Keratinocyte (primary cell): ENCODE measurements around the gene TMA7B. TPM values are rescaled to one million over a fixed set of nuclear protein-coding genes. Genes with fewer than 3 reads are reported as not detected.

Experiments used
- DNase-seq: peaks from one replicate; pipeline ENCODE4 v3.0.0-alpha.2; 2011; ENCODE audit warnings: low read depth, missing footprints, low spot score
- FAIRE-seq: peaks from 2 replicates; lab custom pipeline; 2011; peaks lifted over from hg19 to GRCh38; lab: Jason Lieb, UNC
- H2AFZ ChIP-seq: 2 replicates; pipeline ENCODE4 v1.6.0; 2012; ENCODE audit warnings: low read length, control low read depth, inconsistent platforms; ENCODE audit not compliant: control insufficient read depth
- H3K27ac ChIP-seq: 2 replicates; pipeline ENCODE4 v1.5.1; 2011; ENCODE audit warnings: low read length; ENCODE audit not compliant: control insufficient read depth, insufficient read depth
- H3K27me3 ChIP-seq: 3 replicates; pipeline ENCODE4 v1.6.0; 2011; ENCODE audit warnings: low read length; ENCODE audit not compliant: control insufficient read depth, insufficient read depth; ENCODE audit errors: extremely low read depth
- H3K36me3 ChIP-seq, 2 experiments: 2 replicates in 1 of 2; 3 replicates in 1 of 2; pipeline ENCODE4 v1.5.1; 2011; ENCODE audit warnings: low read length in 2 of 2, mild to moderate bottlenecking in 1 of 2; ENCODE audit not compliant: control insufficient read depth in 2 of 2, insufficient read depth in 2 of 2; ENCODE audit errors: extremely low read depth in 1 of 2
- H3K4me1 ChIP-seq: 3 replicates; pipeline ENCODE4 v1.5.1; 2011; ENCODE audit warnings: low read length; ENCODE audit not compliant: control insufficient read depth, insufficient read depth; ENCODE audit errors: extremely low read depth
- H3K4me2 ChIP-seq: 3 replicates; pipeline ENCODE4 v1.6.0; 2011; ENCODE audit warnings: low read depth, low read length; ENCODE audit not compliant: control insufficient read depth, insufficient read depth; ENCODE audit errors: extremely low read depth
- H3K4me3 ChIP-seq, 3 experiments: fragments of 200-600 bp in 1 of 3; sonication (generic) in 1 of 3; 2 replicates in 2 of 3; 3 replicates in 1 of 3; pipeline ENCODE4 v1.5.1; 2011 to 2016; ENCODE audit warnings: low read length in 3 of 3, mild to moderate bottlenecking in 3 of 3, control low read depth in 2 of 3, inconsistent platforms in 1 of 3, low read depth in 1 of 3, mixed read lengths in 1 of 3, mixed run types in 1 of 3, moderate library complexity in 1 of 3; ENCODE audit not compliant: control insufficient read depth in 2 of 3, insufficient read depth in 2 of 3; ENCODE audit errors: extremely low read depth in 1 of 3
- H3K79me2 ChIP-seq: 2 replicates; pipeline ENCODE4 v1.6.0; 2012; ENCODE audit warnings: low read length; ENCODE audit not compliant: control insufficient read depth, insufficient read depth
- H3K9ac ChIP-seq: 3 replicates; pipeline ENCODE4 v1.6.0; 2011; ENCODE audit warnings: low read length; ENCODE audit not compliant: control insufficient read depth, insufficient read depth; ENCODE audit errors: extremely low read depth
- H3K9me1 ChIP-seq: 3 replicates; pipeline ENCODE4 v1.6.0; 2011; ENCODE audit warnings: low read length; ENCODE audit not compliant: control insufficient read depth, insufficient read depth; ENCODE audit errors: extremely low read depth
- H3K9me3 ChIP-seq: 2 replicates; pipeline ENCODE4 v1.5.1; 2012; ENCODE audit warnings: low read depth, low read length; ENCODE audit not compliant: control insufficient read depth
- H4K20me1 ChIP-seq: 3 replicates; pipeline ENCODE4 v1.6.0; 2011; ENCODE audit warnings: low read length; ENCODE audit not compliant: control insufficient read depth, insufficient read depth; ENCODE audit errors: extremely low read depth
- EZH2 ChIP-seq: IDR thresholded peaks from one replicate; pipeline ENCODE4 v1.6.1; 2012; ENCODE audit warnings: inconsistent platforms, mild to moderate bottlenecking, low read length, moderate library complexity
- dilution Hi-C: fragments of 300-500 bp; cut with MboI; formaldehyde crosslinking; loops from one replicate; pipeline ENCODE4 v1.7.0; 2020; ENCODE audit warnings: low sequenced_read_pairs; ENCODE audit not compliant: extremely low pct_ligation_motif_present
- polyA plus RNA-seq, 5 experiments: library from polyadenylated mRNA; depleted of rRNA in 3 of 5; stranded (reverse) in 3 of 5; stranded (forward) in 1 of 5; unstranded in 1 of 5; fragments of >200 nt; gene quantifications; 1 replicate in 1 of 5; 2 replicates in 3 of 5; 3 replicates in 1 of 5; pipeline versions ENCODE4 v1.2.1 to v1.2.3, GENCODE V29; 2011 to 2012; ENCODE audit warnings: missing spikeins in 2 of 5, low read depth in 1 of 5, low replicate concordance in 1 of 5
- TF ChIP-seq, protein P1 (sequence below), 3 experiments: IDR thresholded peaks in 1 of 3; conservative IDR thresholded peaks in 1 of 3; optimal IDR thresholded peaks in 1 of 3; 2 replicates in 2 of 3; 3 replicates in 1 of 3; pipeline versions ENCODE3 to v1.5.1; 2011; ENCODE audit warnings: low read length in 3 of 3, mild to moderate bottlenecking in 3 of 3, moderate library complexity in 2 of 3, control low read depth in 1 of 3, inconsistent platforms in 1 of 3; ENCODE audit not compliant: insufficient read depth in 2 of 3; ENCODE audit errors: extremely low read depth in 1 of 3

The TMA7B gene
- polyA plus RNA-seq, 1 donor (not counting 4 experiments of a cell fraction or from before 2014, with no cell fraction given): not detected

DNA sequence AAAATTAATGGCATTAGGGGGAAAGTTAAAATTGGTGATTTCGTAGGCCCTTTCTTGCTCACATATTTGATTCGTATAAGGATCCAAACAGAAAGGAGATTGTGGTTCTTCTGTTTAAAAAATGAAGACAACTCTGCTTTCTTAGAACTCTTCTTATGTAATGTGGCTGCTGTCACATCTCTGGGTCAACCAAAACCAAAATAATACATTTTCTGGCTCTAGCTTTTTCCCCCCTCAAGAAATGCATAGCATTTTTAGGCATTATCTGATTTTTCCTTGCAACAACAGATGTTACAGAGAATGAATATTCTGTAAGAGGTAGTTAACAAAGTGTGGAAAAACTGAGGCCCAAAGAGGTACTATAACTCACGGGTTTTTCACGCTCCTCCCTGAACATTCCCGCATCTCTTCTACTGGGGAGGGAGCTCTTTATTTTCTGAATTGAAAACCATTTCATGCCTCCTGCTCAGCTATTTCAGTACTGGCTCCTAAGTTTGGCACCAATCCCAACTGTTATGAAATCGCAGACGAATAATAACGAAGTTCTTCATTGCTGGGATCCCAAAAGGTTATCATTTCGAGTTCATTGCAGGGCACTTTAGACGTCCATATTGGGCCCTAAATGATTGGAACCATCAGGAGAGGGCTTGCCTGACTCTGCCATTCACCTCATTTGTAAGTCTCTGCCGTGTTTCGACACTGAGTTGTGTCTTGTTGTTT is 42.3 kb upstream of the TMA7B start:
- Histone ChIP-seq H3K27ac (no peak overlapping the region), H4K20me1 (no peaks in the 10 kb centered on the region), H3K4me2 (no peak overlapping the region), H3K27me3 (peaks cover 20% of the 10 kb centered on the region), H3K9me1 (no peaks in the 10 kb centered on the region), H2AFZ (no peak overlapping the region), H3K79me2 (no peaks in the 10 kb centered on the region), H3K9me3 (no peaks in the 10 kb centered on the region), H3K4me1 (no peaks in the 10 kb centered on the region), H3K4me3 (no peak overlapping the region), H3K9ac (no peak overlapping the region), H3K36me3 (no peaks in the 10 kb centered on the region)
- TF ChIP-seq EZH2: no peak
- TF ChIP-seq, protein P1, sequence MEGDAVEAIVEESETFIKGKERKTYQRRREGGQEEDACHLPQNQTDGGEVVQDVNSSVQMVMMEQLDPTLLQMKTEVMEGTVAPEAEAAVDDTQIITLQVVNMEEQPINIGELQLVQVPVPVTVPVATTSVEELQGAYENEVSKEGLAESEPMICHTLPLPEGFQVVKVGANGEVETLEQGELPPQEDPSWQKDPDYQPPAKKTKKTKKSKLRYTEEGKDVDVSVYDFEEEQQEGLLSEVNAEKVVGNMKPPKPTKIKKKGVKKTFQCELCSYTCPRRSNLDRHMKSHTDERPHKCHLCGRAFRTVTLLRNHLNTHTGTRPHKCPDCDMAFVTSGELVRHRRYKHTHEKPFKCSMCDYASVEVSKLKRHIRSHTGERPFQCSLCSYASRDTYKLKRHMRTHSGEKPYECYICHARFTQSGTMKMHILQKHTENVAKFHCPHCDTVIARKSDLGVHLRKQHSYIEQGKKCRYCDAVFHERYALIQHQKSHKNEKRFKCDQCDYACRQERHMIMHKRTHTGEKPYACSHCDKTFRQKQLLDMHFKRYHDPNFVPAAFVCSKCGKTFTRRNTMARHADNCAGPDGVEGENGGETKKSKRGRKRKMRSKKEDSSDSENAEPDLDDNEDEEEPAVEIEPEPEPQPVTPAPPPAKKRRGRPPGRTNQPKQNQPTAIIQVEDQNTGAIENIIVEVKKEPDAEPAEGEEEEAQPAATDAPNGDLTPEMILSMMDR (optimal IDR thresholded peaks at IDR 0.05 in 1 of 3, IDR thresholded peaks at IDR 0.05 in 1 of 3, conservative IDR thresholded peaks at IDR 0.05 in 1 of 3; ENCODE audit: extremely low read depth in 1 of 3, insufficient read depth in 2 of 3, low read length in 3 of 3): no peak
- FAIRE-seq (no peak), DNase-seq (no peak)
- dilution Hi-C loops: no loop called here

DNA sequence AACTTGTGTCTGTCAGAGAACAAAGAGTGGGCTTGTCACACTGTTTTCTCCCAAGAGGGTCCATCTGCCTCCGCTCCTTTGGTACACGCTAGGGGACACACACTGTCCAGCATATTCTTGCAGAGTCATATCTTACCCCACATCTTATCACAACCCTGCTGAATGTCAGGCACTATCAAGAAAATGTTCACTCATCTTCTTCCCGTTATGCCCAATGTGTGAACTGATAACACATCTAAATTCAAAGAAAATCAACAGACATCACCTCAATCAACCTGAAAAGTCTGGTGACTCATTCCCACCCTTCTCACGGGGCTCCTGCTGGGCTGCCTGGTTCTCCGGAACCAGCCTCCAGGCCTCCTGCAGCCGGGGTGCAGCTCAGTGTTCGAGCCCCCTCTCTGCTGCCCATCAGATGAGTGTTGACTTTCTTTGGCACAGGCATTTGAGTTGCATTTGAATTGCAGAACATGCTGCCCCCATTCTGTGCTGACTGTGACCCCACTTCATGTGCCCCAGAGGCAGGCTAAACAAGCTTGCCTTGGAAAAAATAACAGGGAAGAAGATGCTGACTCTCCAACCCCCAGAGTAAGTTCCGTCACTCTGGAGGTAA is 40.0 kb upstream of the TMA7B start:
- no peaks in the 10 kb centered on the region for H3K79me2 ChIP-seq
- H3K9me3 ChIP-seq: no peaks in the 10 kb centered on the region
- dilution Hi-C loops: no loop called here
- no peak overlapping the region for H2AFZ ChIP-seq
- DNase-seq (no peak), FAIRE-seq (no peak)
- H3K9ac ChIP-seq: no peak overlapping the region
- no peaks in the 10 kb centered on the region for H4K20me1 ChIP-seq
- H3K9me1 ChIP-seq: no peaks in the 10 kb centered on the region
- H3K4me3 ChIP-seq: no peak overlapping the region
- TF ChIP-seq, protein P1 (optimal IDR thresholded peaks at IDR 0.05 in 1 of 3, IDR thresholded peaks at IDR 0.05 in 1 of 3, conservative IDR thresholded peaks at IDR 0.05 in 1 of 3; ENCODE audit: extremely low read depth in 1 of 3, insufficient read depth in 2 of 3, low read length in 3 of 3): no peak
- no peak for TF ChIP-seq EZH2
- H3K4me2 ChIP-seq: no peak overlapping the region
- H3K4me1 ChIP-seq: no peaks in the 10 kb centered on the region
- no peak overlapping the region for H3K27ac ChIP-seq
- H3K36me3 ChIP-seq: no peaks in the 10 kb centered on the region
- H3K27me3 ChIP-seq: peaks cover 15% of the 10 kb centered on the region
